Kidney (tissue), 14 donors: Measurements from ENCODE around the gene C1S. TPM values are rescaled to one million over a fixed set of nuclear protein-coding genes. Genes with fewer than 3 reads are reported as not detected.
"Not testable (repeated sequence)": the region's sequence is repeated elsewhere in the genome, so short reads cannot be mapped to it uniquely, and the experiment has no call there.

ENCODE experiments used
- DNase-seq, 5 donors: peaks; one replicate each; pipeline ENCODE4 v3.0.0-alpha.2; 2013 to 2020
- FAIRE-seq: peaks from 2 replicates; lab custom pipeline; 2012; peaks lifted over from hg19 to GRCh38; lab: Jason Lieb, UNC
- H3K27ac ChIP-seq, 2 donors: one replicate each; pipeline ENCODE4 v1.7.0; 2013; ENCODE audit warnings: low read depth in 2 of 2, low read length in 2 of 2, inconsistent platforms in 1 of 2
- H3K27me3 ChIP-seq: one replicate; pipeline ENCODE4 v1.7.1; 2013; ENCODE audit warnings: low read length, inconsistent platforms; ENCODE audit not compliant: control insufficient read depth, insufficient read depth
- H3K36me3 ChIP-seq, 3 donors: one replicate each; pipeline versions ENCODE4 v1.7.0 to v1.7.1; 2013; ENCODE audit warnings: low read length in 3 of 3, control low read depth in 1 of 3, inconsistent platforms in 1 of 3; ENCODE audit not compliant: insufficient read depth in 3 of 3, control insufficient read depth in 2 of 3
- H3K4me1 ChIP-seq, 3 donors: one replicate each; pipeline versions ENCODE4 v1.7.0 to v1.7.1; 2013; ENCODE audit warnings: low read length in 3 of 3, inconsistent platforms in 1 of 3, low read depth in 1 of 3; ENCODE audit not compliant: control insufficient read depth in 2 of 3, insufficient read depth in 2 of 3
- H3K4me3 ChIP-seq, 3 donors: one replicate each; pipeline versions ENCODE4 v1.7.0 to v1.8.1; 2013; ENCODE audit warnings: low read length in 3 of 3, control low read depth in 1 of 3, inconsistent platforms in 1 of 3
- H3K9ac ChIP-seq, 3 donors: one replicate each; pipeline versions ENCODE4 v1.7.0 to v1.7.1; 2013; ENCODE audit warnings: low read length in 3 of 3, control low read depth in 1 of 3, inconsistent platforms in 1 of 3
- H3K9me3 ChIP-seq, 3 donors: one replicate each; pipeline versions ENCODE4 v1.7.0 to v1.7.1; 2013; ENCODE audit warnings: low read length in 3 of 3, control low read depth in 1 of 3, inconsistent platforms in 1 of 3; ENCODE audit not compliant: control insufficient read depth in 2 of 3, insufficient read depth in 1 of 3
- intact Hi-C: fragments of 100-400 bp; cut with DNase I; formaldehyde crosslinking; loops from one replicate; pipeline ENCODE4 v1.11.1; 2022
- polyA plus RNA-seq: library from polyadenylated mRNA; stranded (reverse); fragments of 350-450 nt; fragmentation: Illumina TruSeq; extraction: RNeasy Lipid Tissue Mini Kit (QIAGEN cat#74804); gene quantifications from one replicate; pipeline ENCODE4 v1.2.3, GENCODE V29; 2014; ENCODE audit warnings: low read depth, low replicate concordance; ENCODE audit not compliant: insufficient read depth
- total RNA-seq: library from RNA; stranded (reverse); fragmentation: NEBNext Ultra II Directional; extraction: Animal tissue kit (Norgen Biotek cat#: 25700); gene quantifications from one replicate; pipeline ENCODE4 v1.2.1, GENCODE V29; 2021
- TF ChIP-seq, protein P1 (sequence below): IDR thresholded peaks from 3 replicates; pipeline ENCODE4 v1.5.1; 2012; ENCODE audit warnings: mild to moderate bottlenecking, moderate library complexity, borderline replicate concordance; ENCODE audit not compliant: insufficient read depth; ENCODE audit errors: extremely low read depth
- donor health status: control.
- donor health status: control.
- donor health status: control.
- donor health status: control.
- donor health status: control.
- donor health status: DM: yes; HTN: yes; CAD: no.
- donor health status: Normal renal cell carcinoma (clear cell type).

The C1S gene
- total and polyA plus RNA-seq, 2 donors from 2014 or later, result 81.2 to 402 TPM

DNA sequence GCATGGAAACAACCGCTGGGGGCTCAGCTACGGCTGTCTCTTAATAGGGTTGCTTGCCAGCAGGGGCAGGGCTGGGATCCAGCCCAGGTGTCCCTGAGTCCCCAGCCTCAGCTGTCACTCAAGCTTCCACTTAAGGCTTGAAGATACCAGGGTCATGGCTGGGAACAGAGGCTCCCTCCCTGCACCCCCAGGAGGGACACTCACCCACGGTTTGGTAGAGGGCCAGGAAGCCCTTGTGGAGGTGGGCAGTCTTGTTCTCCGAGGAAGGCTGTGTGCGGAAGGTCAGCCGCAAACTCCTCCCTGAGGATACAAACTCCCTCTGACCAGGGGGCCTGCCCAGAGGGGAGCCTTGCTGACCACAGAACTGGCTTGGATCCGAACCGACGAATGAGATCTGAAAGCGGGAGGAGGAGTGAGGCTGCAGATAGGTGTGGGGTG is 41.2 kb downstream of the C1S start:
- no peak for DNase-seq
- Histone ChIP-seq H3K27me3 (no peaks in the 10 kb centered on the region), H3K9me3 (no peaks in the 10 kb centered on the region), H3K4me3 (no peak overlapping the region), H3K9ac (no peak overlapping the region), H3K36me3 (no peaks in the 10 kb centered on the region), H3K4me1 (no peaks in the 10 kb centered on the region), H3K27ac (no peak overlapping the region)
- TF ChIP-seq, protein P1, sequence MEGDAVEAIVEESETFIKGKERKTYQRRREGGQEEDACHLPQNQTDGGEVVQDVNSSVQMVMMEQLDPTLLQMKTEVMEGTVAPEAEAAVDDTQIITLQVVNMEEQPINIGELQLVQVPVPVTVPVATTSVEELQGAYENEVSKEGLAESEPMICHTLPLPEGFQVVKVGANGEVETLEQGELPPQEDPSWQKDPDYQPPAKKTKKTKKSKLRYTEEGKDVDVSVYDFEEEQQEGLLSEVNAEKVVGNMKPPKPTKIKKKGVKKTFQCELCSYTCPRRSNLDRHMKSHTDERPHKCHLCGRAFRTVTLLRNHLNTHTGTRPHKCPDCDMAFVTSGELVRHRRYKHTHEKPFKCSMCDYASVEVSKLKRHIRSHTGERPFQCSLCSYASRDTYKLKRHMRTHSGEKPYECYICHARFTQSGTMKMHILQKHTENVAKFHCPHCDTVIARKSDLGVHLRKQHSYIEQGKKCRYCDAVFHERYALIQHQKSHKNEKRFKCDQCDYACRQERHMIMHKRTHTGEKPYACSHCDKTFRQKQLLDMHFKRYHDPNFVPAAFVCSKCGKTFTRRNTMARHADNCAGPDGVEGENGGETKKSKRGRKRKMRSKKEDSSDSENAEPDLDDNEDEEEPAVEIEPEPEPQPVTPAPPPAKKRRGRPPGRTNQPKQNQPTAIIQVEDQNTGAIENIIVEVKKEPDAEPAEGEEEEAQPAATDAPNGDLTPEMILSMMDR, result no peak
- intact Hi-C loops, result no loop called here
- no peak for FAIRE-seq

DNA sequence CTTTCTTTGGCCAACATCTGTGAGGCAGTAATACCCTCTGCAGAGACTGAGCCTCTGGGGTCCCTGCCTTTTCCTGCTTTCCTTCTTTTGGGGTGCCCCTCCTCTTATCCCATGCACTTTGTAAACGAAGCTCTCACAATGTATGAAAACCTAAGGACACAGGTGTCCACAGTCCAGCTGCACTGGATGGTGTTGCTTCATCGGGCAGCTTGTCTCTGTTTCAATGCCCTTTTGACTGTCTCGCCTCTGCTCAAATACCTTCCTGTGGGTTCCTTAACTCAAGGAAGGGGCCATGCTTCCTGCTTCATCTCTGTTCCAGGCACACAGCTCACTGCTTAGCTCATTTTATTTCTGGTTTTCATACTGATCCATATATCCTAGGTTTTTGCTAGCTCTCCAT is 42.1 kb downstream of the C1S start:
- Histone ChIP-seq H3K36me3 (no peaks in the 10 kb centered on the region), H3K9me3 (no peaks in the 10 kb centered on the region), H3K27me3 (no peaks in the 10 kb centered on the region), H3K9ac (no peak overlapping the region), H3K4me1 (no peaks in the 10 kb centered on the region), H3K27ac (no peak overlapping the region), H3K4me3 (no peak overlapping the region)
- DNase-seq (no peak), FAIRE-seq (no peak)
- intact Hi-C loops, result no loop called here
- TF ChIP-seq, protein P1, result no peak

DNA sequence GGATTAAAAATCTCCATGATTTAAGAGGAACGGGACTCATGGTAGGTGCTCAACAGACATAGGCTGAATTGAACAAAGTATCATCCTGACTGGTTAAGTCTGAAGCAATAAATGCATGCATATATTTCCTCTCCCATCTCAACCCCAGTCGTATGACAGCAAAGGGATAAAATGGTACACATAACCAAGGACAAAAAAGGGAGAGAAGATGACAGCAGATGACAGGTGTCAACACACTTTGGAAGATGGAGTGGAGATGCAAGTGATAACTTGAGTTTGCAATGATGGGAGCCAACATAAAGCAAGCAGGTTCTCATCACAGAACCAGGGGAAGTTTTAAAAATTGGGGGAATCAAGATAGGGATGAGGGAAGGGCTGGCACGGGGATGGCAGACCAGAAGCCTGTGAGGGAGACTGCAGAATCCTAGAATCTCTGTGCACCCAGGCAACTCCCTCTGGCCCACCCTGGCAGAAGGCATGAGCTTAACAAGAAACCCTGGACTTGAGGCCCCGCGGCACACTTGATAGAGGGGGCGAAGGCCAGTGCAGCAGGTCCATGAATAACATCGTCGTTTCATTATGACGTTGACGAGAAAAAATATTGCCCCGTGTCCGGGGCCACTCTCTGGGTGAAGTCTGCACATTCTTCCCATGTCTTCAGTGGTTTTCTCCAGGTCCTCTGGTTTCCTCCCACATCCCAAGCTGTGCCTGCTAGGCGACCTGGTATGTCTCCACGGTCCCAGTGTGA is 43.5 kb downstream of the C1S start:
- Histone ChIP-seq H3K9me3 (no peaks in the 10 kb centered on the region), H3K36me3 (no peaks in the 10 kb centered on the region), H3K27ac (no peak overlapping the region), H3K4me1 (peaks cover 0 to 3% (median 0%) of the 10 kb centered on the region in 3 donors), H3K9ac (no peak overlapping the region), H3K4me3 (no peak overlapping the region), H3K27me3 (no peaks in the 10 kb centered on the region)
- intact Hi-C loops, result no loop called here
- no peak for FAIRE-seq
- TF ChIP-seq, protein P1, result no peak
- no peak for DNase-seq

DNA sequence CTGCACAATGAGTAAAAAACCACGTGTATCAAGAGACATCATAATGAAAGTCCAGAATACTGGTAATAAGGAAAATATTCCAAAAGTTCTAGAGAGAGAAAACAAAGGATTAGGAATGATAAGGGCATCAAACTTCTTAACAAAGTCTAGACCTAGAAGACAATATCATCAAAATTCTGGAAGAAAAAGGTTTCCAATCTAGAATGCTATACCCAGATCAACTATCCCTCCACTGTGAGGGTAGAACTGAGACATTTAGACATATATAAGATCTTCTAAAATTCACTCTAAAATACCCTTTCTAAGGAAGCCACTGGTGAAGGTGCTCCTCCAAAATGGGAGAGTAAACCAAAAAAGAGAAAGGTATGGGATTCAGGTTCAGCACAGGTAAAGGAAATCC is 45.6 kb downstream of the C1S start:
- no peak for FAIRE-seq
- no peaks in the 10 kb centered on the region for H3K36me3 ChIP-seq
- no peaks in the 10 kb centered on the region for H3K27me3 ChIP-seq
- peaks cover 0 to 8% (median 0%) of the 10 kb centered on the region in 3 donors for H3K4me1 ChIP-seq
- H3K9ac ChIP-seq, result no peak overlapping the region
- TF ChIP-seq, protein P1, result no peak
- H3K4me3 ChIP-seq, result no peak overlapping the region
- no peaks in the 10 kb centered on the region for H3K9me3 ChIP-seq
- intact Hi-C loops, result no loop called here
- no peak for DNase-seq
- H3K27ac ChIP-seq, result no peak overlapping the region

DNA sequence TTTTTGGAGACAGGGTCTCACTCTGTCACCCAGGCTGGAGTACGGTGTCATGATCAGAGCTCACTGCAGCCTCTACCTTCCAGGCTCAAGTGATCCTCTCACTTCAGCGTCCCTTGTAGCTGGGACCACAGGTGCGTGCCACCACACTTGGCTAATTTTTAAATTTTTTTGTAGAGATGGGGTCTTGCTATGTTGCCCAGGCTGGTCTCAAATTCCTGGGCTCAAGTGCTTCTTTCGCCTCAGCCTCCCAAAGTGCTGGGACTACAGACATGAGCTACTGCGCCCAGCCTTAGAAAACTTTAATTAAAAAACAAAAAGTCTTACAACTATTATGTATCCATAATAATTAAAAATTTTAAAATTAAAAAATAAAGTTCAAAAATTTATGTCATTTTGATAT is 46.7 kb downstream of the C1S start:
- H3K4me3 ChIP-seq, result not testable (repeated sequence)

More for the DNA sequence above, 46.7 kb downstream of the C1S start:
- DNase-seq, H3K36me3 ChIP-seq, H3K9ac ChIP-seq, H3K4me1 ChIP-seq, intact Hi-C loops, H3K9me3 ChIP-seq, H3K27me3 ChIP-seq, H3K27ac ChIP-seq: not testable (repeated sequence)
- FAIRE-seq, result peak; percentile 46
